C4-2B (cell line): ENCODE results near the gene LRRFIP1.

ENCODE experiments used
- CTCF ChIP-seq: fragments of 450-650 bp; conservative IDR thresholded peaks from 2 replicates; pipeline ENCODE4 v1.5.1; 2017; ENCODE audit warnings: mild to moderate bottlenecking
- ZFX ChIP-seq: fragments of 450-650 bp; IDR thresholded peaks from 2 replicates; pipeline ENCODE4 v1.6.1; 2017

GRCh38 chr2:237618449-237618848 is 8.9 kb upstream of the LRRFIP1 start:
- TF ChIP-seq CTCF = no peak
- no peak for TF ChIP-seq ZFX
